Measurements from ENCODE around the gene CCDC117.

Gene CCDC117

DNA sequence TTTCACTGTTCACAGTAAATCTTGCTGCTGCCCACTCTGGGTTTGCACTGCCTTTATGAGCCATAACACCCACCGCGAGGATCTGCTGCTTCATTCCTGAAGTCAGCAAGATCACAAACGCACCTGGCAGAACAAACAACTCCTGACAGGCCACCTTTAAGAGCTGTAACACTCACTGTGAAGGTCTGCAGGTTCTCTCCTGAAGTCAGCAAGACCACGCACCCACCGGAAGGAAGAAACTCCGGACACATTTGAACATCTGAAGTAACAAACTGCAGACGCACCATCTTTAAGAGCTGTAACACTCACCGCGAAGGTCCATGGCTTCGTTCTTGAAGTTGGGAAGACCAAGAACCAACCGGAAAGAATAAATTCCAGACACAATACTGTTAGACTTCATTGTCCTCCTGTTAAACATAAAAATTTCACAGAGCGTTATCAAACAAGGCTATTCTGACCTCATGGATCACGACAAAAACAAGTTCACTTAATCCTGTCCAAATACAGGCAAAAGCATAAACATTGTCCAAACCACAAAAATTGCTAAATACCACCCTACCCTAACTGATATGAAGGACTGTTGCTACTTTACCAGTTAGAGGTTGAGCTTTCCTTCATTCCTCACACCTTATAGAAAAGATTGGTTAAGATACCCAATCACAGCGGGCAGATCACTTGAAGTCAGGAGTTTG, 3.0 kb upstream of the CCDC117 start:
- DNase-seq (ENCODE audit: low spot score): no peak

DNA sequence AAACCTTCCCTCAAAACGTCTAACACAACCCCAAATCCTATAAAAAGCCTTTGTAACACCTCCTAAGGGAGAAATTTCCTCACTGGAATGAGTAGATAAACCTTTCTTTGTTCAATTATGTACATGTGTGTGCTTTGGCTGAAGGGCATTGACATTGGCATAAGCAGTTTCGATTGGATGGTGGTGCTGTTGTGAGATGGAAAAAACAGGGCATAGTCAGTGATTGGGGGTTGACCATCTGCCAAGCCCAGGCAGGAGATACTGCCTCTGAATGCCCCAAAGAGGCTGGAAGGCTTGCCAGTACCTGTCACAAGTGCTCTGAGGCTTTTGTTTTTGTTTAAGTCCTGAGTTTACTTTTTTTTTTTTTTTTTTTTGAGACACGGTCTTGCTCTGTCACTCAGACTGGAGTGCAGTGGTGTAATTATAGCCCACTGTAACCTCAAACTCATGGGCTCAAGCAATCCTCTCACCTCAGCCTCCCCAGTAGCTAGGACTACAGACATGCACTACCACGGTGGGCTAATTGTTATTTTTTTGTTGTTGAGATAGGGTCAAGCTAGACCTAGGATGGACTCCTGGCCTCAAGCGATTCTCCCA, 1.2 kb upstream of the CCDC117 start:
- no peak for DNase-seq (ENCODE audit: low spot score)

GRCh38 chr22:28773461-28773867, 969 bp downstream of the CCDC117 start:
- peak; percentile 46 for DNase-seq (ENCODE audit: low spot score)

- DNase-seq (ENCODE audit: low spot score): no peak
These were observed 1.9 kb downstream of the CCDC117 start for GRCh38 chr22:28774378-28774777.

- DNase-seq (ENCODE audit: low spot score): no peak
These were observed 7.3 kb downstream of the CCDC117 start for GRCh38 chr22:28779833-28780232.

DNA sequence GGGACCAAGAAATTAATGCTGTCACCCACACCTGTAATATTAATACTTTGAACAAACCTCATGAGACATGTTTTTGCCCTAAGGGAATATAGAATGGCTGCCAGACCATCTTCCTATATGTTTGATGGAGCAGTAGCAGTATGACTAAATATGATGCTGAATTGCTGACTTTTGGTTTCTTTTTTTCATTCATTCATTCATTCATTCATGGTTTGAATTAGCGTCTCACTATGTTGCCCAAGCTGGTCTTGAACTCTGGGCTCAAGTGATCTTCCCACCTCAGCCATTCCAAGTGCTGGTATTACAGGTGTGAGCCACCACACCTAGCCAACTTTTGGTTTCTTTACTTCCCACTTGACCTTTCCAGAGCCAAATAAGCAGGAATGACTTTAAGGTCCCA, 7.8 kb downstream of the CCDC117 start:
- no peak for DNase-seq (ENCODE audit: low spot score)

GRCh38 chr22:28783786-28784671, 11.5 kb downstream of the CCDC117 start:
- peak; percentile 92 for DNase-seq (ENCODE audit: low spot score)

DNA sequence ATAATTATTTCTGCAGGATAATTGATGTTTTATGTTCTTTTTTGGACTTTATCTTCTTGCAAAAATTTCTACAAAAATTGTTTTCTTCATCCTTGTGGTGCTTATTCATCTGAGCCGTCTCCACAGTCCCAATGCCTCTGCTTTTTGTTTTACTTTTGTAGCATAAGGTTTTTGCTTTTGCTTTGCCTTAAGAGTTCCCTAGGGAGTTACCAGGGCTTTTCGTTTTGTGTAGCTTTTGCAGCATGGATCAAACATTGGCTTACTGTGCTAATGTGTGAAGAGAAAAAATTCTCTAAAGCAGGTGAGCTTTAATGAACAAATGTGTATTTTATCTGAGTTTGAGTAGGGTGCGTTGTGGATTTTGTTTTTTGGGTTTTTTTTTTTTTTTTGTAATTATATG, 16.1 kb downstream of the CCDC117 start:
- no peak for DNase-seq (ENCODE audit: low spot score)

- DNase-seq (ENCODE audit: low spot score): no peak
These were observed 18.6 kb downstream of the CCDC117 start for GRCh38 chr22:28791124-28791523.

DNA sequence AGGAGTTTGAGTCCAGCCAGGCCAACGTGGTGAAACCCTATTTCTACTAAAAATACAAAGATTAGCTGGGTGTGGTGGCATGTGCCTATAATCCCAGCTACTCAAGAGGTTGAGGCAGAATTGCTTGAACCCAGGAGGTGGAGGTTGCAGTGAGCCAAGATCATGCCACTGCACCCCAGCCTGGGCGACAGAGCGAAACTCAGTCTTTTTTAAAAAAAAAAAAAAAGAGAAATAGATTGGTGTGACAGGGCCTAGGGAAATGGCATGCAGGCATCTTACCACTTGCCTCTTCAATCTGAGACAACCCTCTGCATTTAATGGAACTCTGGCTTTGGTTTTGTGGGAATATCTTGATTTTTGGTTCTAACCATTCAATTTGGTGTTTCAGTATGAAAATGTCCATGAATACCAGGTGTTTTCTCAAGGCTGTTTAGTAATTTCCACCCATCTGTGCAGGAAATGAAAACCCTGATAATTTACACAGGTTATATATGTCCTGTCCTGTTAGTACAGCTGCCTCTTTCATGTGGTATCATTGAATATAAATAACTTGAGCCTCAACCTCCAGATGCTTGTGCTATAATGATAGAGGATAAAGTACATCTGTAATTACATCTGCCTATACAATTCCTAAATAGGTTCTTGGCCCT, 19.5 kb downstream of the CCDC117 start:
- no peak for DNase-seq (ENCODE audit: low spot score)

GRCh38 chr22:28792491-28793383, 20.2 kb downstream of the CCDC117 start:
- no peak for DNase-seq (ENCODE audit: low spot score)

DNA sequence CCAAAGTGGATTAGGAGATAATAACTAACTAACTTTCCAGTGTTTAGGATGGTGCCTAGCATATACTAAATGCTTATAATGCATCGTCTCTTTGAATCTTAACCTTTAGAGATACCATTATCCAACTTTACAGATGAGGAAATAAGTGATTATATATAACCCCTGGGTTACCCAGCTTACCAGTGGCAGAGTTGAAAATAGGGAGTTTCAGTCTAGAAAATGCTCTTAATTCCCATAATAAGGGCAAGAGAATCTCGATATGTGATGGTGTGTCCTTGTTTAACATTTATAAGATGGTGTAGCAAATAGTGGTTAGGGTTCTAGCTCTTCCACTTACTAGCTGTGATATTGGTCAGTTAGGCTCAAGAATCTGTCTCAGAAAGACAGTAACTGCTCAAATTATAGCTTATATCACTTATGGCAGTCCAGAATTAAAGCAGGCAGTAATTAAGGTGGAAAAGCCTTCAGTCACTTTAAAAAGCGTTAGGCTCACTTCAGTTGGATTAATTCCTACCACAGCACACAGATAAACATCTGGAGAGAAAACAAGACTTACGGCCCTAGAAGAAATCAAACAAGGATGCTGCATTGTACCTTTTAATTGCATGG, 21.6 kb downstream of the CCDC117 start:
- no peak for DNase-seq (ENCODE audit: low spot score)

GRCh38 chr22:28795071-28795693, 22.7 kb downstream of the CCDC117 start:
- no peak for DNase-seq (ENCODE audit: low spot score)

DNA sequence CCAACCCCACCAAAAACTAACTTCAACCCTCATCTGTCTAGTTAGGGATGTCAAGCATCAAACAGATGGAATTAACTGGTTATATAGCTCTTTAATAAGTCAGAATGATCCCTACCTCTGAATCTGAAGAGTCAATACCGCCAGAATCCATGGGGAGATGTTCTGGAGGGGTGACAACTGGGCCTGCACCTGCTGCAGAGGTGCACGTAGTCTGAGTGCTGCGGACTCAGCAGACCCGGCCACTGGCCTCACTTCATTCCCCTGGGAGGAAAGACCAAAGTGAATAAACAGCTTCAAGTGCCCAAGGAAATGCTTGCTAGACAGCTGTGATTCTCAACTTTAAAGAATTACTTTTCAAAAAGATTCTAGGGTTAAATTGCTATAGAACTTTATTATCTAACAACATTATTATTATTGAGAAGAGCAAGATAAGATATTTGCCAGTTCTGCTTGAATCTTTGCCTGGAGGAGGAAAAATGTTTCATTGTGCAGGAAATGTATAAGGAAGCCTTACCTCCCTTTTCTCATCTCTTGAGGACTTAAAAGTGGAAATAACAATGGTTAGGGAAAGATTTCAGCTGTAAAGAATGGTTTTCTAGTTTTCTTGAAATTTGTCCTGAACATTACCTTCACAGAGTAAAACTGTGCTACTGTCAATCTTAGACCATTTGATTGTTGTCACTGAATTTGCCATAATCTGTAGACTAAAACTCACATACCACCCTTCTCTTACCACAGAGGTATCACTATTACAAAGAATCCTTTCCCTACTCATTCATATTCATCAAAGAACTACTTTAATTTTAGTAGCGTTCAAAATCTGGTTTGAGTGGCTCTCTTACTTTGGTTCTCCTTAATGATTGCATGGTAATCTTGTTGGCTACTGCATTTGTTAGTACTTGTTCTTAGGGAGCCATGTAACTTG, 23.7 kb downstream of the CCDC117 start:
- no peak for DNase-seq (ENCODE audit: low spot score)

DNA sequence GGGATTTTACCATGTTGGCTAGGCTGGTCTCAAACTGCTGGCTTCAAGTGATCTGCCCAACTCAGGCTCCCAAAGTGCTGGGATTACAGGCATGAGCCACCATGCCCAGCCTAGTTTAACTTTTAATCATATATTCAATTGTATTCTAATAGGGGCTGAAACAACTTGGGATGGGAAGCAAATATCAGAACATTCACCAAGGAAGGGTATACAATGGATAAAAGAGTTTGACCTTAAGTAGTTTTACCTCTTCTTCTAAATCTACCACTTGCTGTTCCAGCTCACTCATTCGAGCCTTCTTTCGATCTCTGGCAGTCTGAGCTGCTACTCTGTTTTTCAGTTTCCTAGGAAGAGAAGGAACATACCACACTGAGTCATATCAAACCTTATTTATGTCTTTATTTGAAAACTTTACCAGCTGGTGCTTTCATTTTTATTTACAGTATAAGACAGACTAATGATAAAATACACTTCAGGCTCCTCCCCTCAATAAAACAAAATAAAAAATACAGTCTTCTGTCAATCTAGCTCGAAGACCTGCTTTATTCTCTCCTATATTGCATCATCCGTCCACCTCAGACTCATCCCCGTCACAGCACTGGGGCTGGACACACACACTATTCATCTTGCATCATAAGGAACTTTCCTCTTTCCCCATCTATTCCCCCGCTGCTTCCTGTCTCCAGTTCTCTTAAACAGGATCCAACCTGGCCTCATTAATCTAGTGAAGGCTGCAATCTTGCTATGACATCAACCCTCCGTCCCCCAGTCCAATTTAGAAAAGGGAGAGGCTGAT, 26.5 kb downstream of the CCDC117 start:
- DNase-seq (ENCODE audit: low spot score): peak; percentile 76

- DNase-seq (ENCODE audit: low spot score): no peak
These were observed 27.3 kb downstream of the CCDC117 start for GRCh38 chr22:28799606-28800307.

DNA sequence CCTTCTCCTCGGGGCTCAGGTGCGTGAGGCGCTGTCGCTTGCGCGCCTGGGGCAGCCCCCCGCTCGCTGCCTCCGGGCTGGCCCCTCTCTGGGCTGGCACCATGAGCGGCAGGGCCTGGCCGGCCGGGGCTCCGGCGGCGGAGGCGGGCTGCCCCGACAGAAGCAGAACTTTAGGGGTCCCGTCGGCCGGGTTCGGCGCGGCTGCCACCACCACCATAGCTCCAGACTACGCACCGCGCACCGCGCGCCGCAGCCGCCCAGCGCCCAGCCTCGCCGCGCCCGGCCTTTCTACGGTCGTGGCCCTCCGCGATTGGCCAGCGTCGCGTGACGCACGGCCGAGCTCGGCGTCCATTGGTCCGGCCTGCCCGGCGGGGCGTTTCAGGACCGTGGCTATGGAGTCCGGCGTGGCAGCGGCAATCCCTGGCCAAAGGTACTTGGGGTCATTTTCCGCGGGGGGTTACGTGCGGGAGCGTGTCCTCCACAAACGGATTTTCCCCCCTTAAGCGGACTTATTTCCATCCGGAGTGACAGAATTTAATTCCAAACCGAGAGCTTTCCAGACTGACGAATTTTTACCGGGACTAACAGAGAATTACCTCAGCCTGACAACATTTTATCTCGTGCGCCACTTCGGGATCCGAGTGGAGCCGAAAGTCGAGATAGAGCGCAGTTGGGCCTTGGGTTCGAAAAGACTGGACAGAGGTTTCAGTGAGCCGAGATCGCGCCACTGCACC, 28.0 kb downstream of the CCDC117 start, which contains the start of gene XBP1:
Gene XBP1 (minus strand): TSS at position 262 of the 734 bp plus-strand sequence.
- peak; percentile 99 for DNase-seq (ENCODE audit: low spot score)

Data from HuH-7 (cell line).